Gastroesophageal sphincter (tissue), 4 donors: ENCODE data around the gene UBE2E2. TPM values are rescaled to one million over a fixed set of nuclear protein-coding genes. Genes with fewer than 3 reads are reported as not detected.

Experiments used
- ATAC-seq: fragments of 150-250 bp; one replicate; pipeline ENCODE4 v1.9.1; 2016; ENCODE audit warnings: mild to moderate bottlenecking, moderate library complexity
- H3K27ac ChIP-seq, 4 donors: fragments of 200-600 bp; sonication (generic) in 3 of 4; 1 replicate in 3 of 4; 2 replicates in 1 of 4; pipeline ENCODE4 v1.5.1; 2016 to 2019
- H3K27me3 ChIP-seq: fragments of 200-600 bp; sonication (generic); one replicate; pipeline ENCODE4 v1.5.1; 2019
- H3K36me3 ChIP-seq, 2 donors: fragments of 200-600 bp; sonication (generic); one replicate each; pipeline ENCODE4 v1.5.1; 2019; ENCODE audit warnings: control low read depth in 1 of 2
- H3K4me1 ChIP-seq, 3 donors: fragments of 200-600 bp; sonication (generic); 1 replicate in 2 of 3; 2 replicates in 1 of 3; pipeline ENCODE4 v1.5.1; 2016 to 2019; ENCODE audit warnings: control low read depth in 2 of 3
- H3K4me3 ChIP-seq, 2 donors: fragments of 200-600 bp; sonication (generic); one replicate each; pipeline ENCODE4 v1.5.1; 2019; ENCODE audit warnings: mild to moderate bottlenecking in 1 of 2, moderate library complexity in 1 of 2
- H3K9me3 ChIP-seq, 3 donors: fragments of 200-600 bp; sonication (generic); one replicate each; pipeline ENCODE4 v1.5.1; 2017 to 2019; ENCODE audit warnings: control low read depth in 2 of 3
- CTCF ChIP-seq, 4 experiments: fragments of 200-600 bp in 2 of 4; fragments of 450-650 bp in 2 of 4; sonication (generic) in 1 of 4; IDR thresholded peaks; one replicate each; pipeline ENCODE4 v1.5.1; 2017 to 2019; ENCODE audit warnings: antibody characterized with exemption in 4 of 4, mild to moderate bottlenecking in 2 of 4, moderate library complexity in 2 of 4
- EP300 ChIP-seq: sonication (generic); formaldehyde crosslinking; IDR thresholded peaks from one replicate; pipeline ENCODE4 v1.6.1; 2017; ENCODE audit warnings: antibody characterized with exemption, mild to moderate bottlenecking
- POLR2A ChIP-seq, 2 donors: fragments of 450-650 bp; IDR thresholded peaks; one replicate each; pipeline ENCODE4 v1.6.1; 2017; ENCODE audit warnings: antibody characterized with exemption in 2 of 2, mild to moderate bottlenecking in 2 of 2, moderate library complexity in 1 of 2
- POLR2AphosphoS5 ChIP-seq: sonication (generic); formaldehyde crosslinking; IDR thresholded peaks from one replicate; pipeline ENCODE4 v1.6.1; 2017; ENCODE audit warnings: antibody characterized with exemption
- WGBS, 2 donors: methylation state at CpG; one replicate each; pipeline ENCODE4 v1.1.5; 2018; ENCODE audit warnings: low coverage in 1 of 2; 5-methylcytosine and 5-hydroxymethylcytosine counted together
- total RNA-seq, 4 donors: library from RNA; depleted of rRNA; stranded (reverse); fragments of >200 nt; gene quantifications; one replicate each; pipeline ENCODE4 v1.1.0, GENCODE V29; 2016

Gene UBE2E2
- total RNA-seq, 4 donors from 2014 or later, result 35.8 to 114 (median 70.2) TPM

GRCh38 chr3:23479026-23479425 lies 275.9 kb downstream of the UBE2E2 start:
- TF ChIP-seq POLR2AphosphoS5 (no peak), CTCF (IDR thresholded peaks at IDR 0.05) (no peak), POLR2A (IDR thresholded peaks at IDR 0.05) (no peak), EP300 (no peak)
- ATAC-seq, result no peak
- H3K4me3 ChIP-seq, result no peak overlapping the region
- H3K27ac ChIP-seq, result no peak overlapping the region
- H3K27me3 ChIP-seq, result no peaks in the 10 kb centered on the region
- no CpG with 5 or more reads among the region's 3 CpGs for WGBS, 2 donors
- H3K36me3 ChIP-seq, result no peaks in the 10 kb centered on the region
- no peaks in the 10 kb centered on the region for H3K9me3 ChIP-seq
- H3K4me1 ChIP-seq, result peaks cover 0 to 13% (median 0%) of the 10 kb centered on the region in 3 donors

DNA sequence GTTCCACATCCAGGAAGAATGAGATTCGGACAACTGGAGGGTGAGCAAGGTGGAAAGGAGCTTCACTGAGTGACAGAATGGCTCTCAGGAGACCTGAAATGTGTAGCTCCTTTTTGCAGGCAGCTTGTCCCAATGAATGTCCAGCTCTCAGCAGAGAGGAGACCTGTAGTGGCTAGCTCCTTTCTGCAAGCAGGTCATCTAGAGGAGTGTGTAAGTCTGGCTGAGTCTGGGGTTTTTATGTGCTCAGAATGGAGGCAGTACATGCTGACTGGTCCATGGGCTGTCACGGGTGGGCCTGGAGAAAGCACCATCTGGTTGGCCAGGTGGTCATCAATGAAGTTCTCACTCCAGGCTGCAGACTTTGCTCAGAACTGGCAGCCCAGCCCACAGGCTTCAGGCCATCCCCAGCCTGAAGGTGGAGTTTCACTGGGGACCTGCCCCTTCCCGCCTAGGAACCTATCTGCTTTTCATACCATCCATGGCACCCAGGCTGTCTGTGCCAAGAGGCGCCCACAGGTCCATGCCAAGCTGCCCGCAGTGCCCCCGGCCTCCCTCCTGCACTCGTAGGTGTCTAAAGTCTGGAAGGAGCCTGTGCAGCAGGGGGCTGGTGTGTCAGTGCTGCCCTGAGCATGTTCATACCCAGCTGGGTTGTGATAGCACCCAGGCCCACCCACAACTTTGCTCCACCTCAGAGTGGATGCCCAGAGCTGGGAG lies 276.6 kb downstream of the UBE2E2 start:
- Histone ChIP-seq H3K36me3 (no peaks in the 10 kb centered on the region), H3K27ac (no peak overlapping the region), H3K4me1 (peaks cover 0 to 13% (median 0%) of the 10 kb centered on the region in 3 donors), H3K4me3 (no peak overlapping the region), H3K9me3 (no peaks in the 10 kb centered on the region), H3K27me3 (no peaks in the 10 kb centered on the region)
- TF ChIP-seq POLR2A (IDR thresholded peaks at IDR 0.05) (no peak), EP300 (no peak), CTCF (IDR thresholded peaks at IDR 0.05) (no peak), POLR2AphosphoS5 (no peak)
- 91 to 100% methylated on average over 1 of the region's 7 CpGs for WGBS, 2 donors
- no peak for ATAC-seq

DNA sequence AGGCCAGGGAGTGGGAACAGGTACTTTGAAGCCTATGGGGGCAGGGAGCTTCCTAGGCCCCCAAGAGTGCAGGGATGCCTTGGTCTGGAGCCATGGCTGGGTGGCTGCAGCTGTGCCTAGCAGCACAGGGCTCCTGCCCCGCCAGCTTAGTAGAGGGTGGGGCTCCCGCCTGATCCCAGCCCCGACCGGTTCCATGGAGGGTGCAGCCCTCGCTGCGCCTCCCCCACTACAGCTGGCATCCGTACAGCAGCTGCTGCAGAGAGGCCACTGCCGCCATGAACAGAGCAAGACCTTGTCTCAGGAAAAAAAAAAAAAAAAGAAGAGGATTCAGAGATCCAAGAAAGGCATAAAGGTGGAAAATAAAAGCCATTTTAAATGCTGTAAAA lies 277.2 kb downstream of the UBE2E2 start:
- H3K27ac ChIP-seq, result no peak overlapping the region
- TF ChIP-seq POLR2A (IDR thresholded peaks at IDR 0.05), result no peak
- no peak for TF ChIP-seq POLR2AphosphoS5
- no peak for TF ChIP-seq CTCF (IDR thresholded peaks at IDR 0.05)
- no peak for TF ChIP-seq EP300
- H3K4me1 ChIP-seq, result peaks cover 0 to 13% (median 0%) of the 10 kb centered on the region in 3 donors
- no peaks in the 10 kb centered on the region for H3K27me3 ChIP-seq
- WGBS, 2 donors, result no CpG with 5 or more reads among the region's 8 CpGs
- ATAC-seq, result no peak
- no peak overlapping the region for H3K4me3 ChIP-seq
- no peaks in the 10 kb centered on the region for H3K9me3 ChIP-seq
- no peaks in the 10 kb centered on the region for H3K36me3 ChIP-seq

DNA sequence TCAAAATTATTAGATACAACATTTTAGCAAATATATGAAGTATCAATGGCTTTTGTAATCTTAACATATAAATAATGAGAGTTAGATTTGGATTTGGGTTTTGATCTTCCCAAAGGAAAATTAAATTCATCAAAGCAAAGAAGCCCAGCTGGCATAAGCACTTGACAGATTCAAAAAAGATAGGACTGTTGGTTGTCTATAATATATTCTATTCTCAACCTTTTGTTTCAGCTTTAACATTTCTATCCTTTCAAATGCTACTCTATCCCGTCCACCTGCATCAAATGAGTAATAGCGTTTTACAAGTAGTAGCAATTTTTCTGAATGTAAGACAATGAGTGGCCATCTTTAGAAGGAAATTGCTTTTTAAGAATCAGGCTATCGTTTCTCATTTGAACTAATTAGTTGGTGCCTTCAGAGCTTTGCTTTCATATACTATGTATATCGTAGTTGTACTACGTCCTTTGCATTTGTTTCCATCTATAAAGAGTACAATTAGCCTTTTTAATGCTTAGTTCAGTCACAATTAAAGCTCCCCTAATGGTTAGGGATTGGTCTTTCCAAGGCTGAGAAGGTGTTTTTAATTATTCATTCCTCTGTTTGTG lies 278.0 kb downstream of the UBE2E2 start:
- no peaks in the 10 kb centered on the region for H3K9me3 ChIP-seq
- no peak overlapping the region for H3K27ac ChIP-seq
- no peak overlapping the region for H3K4me3 ChIP-seq
- no peak for ATAC-seq
- no peaks in the 10 kb centered on the region for H3K36me3 ChIP-seq
- 80 to 93% methylated on average over 5 of the region's 5 CpGs for WGBS, 2 donors
- H3K4me1 ChIP-seq, result peaks cover 0 to 13% (median 0%) of the 10 kb centered on the region in 3 donors
- no peaks in the 10 kb centered on the region for H3K27me3 ChIP-seq
- TF ChIP-seq POLR2AphosphoS5 (no peak), CTCF (IDR thresholded peaks at IDR 0.05) (no peak), POLR2A (IDR thresholded peaks at IDR 0.05) (no peak), EP300 (no peak)
